Measurements from ENCODE around the gene DAAM2. TPM values are rescaled to one million over a fixed set of nuclear protein-coding genes. Genes with fewer than 3 reads are reported as not detected.
A peak's percentile ranks its signal among the peaks of the same experiment; 100 is the strongest.

Gene DAAM2
- total and polyA plus RNA-seq, 12 donors, result 6.0 to 25.9 (median 12.2) TPM

DNA sequence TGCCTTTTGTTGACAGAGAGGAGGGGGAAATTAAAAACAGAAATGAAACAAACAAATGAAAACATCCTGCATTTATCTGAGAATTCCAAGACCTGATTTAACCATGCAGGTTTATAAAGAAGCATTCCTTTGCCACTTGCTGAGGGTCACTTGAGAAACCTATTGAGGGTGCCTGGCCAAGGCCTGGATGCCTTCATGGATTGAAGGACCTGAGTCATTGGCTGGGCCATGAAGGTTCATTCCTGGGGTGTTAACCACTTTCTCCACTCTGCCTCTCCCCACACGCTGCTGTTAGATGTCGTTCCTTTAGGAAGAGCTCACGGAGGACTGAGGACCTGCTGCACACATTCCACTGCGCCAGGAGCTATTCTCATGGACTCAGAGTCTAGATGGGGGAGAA, 49.7 kb downstream of the DAAM2 start:
- Histone ChIP-seq H3K4me1 (peaks cover 0 to 45% (median 14%) of the 10 kb centered on the region in 9 donors), H3K27ac (no peak overlapping the region), H3K9me3 (no peaks in the 10 kb centered on the region), H3K4me3 (no peak overlapping the region), H3K36me3 (no peaks in the 10 kb centered on the region), H3K27me3 (no peaks in the 10 kb centered on the region)
- TF ChIP-seq, protein P1, sequence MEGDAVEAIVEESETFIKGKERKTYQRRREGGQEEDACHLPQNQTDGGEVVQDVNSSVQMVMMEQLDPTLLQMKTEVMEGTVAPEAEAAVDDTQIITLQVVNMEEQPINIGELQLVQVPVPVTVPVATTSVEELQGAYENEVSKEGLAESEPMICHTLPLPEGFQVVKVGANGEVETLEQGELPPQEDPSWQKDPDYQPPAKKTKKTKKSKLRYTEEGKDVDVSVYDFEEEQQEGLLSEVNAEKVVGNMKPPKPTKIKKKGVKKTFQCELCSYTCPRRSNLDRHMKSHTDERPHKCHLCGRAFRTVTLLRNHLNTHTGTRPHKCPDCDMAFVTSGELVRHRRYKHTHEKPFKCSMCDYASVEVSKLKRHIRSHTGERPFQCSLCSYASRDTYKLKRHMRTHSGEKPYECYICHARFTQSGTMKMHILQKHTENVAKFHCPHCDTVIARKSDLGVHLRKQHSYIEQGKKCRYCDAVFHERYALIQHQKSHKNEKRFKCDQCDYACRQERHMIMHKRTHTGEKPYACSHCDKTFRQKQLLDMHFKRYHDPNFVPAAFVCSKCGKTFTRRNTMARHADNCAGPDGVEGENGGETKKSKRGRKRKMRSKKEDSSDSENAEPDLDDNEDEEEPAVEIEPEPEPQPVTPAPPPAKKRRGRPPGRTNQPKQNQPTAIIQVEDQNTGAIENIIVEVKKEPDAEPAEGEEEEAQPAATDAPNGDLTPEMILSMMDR (IDR thresholded peaks at IDR 0.05), result no peak
- 85 to 95% methylated on average over 4 of the region's 4 CpGs for WGBS, 2 donors
- intact Hi-C loops (cut with DNase I), result no loop called here
- no peak for ATAC-seq
- DNase-seq, result no peak

DNA sequence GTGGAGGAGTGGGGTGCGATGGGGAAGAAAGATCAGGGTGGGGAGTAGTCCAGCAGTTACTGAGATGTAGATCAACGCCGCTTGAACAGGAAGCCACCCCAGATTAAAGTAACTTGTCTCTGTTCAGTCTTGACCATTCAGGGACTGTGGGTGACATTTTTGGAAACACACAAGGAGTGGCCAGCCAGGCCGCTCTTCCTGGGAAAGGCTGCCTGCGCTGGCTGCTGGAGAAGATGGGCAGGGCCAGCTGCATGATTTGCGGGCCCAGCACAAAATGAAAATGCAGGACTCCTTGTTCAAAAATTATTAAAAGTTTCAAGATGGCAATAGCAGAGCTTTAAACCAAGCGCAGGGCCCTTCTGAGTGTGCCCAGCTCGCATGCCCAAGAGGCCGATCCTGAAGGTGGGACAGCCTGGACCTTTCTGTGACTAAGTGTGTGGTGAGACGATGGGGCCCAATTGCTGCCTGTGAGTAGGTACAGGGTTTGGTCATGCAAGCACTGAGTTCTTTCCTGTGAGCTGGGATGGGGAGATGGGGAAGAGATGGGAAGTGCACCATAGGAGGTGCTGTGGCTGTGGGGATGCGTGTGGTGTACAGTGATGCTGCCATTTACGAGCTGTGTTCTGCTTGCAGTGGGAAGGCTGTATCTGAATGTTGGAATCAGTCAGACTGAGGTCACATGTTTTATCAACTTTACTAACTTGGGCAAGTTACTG, 51.3 kb downstream of the DAAM2 start:
- peak in 7 of 8 donors; percentile 33 to 54 (median 43) for ATAC-seq
- no peak for DNase-seq
- H3K27me3 ChIP-seq, result no peaks in the 10 kb centered on the region
- TF ChIP-seq, protein P1 (IDR thresholded peaks at IDR 0.05), result peak in 1 of 9 donors; percentile 20
- H3K9me3 ChIP-seq, result no peaks in the 10 kb centered on the region
- H3K4me1 ChIP-seq, result peaks cover 3 to 60% (median 28%) of the 10 kb centered on the region in 9 donors
- intact Hi-C loops (cut with DNase I), result no loop called here
- H3K4me3 ChIP-seq, result no peak overlapping the region
- no peaks in the 10 kb centered on the region for H3K36me3 ChIP-seq
- H3K27ac ChIP-seq, result peak overlapping the region in 4 of 10 donors; percentile 12 to 48 (median 36)
- WGBS, 2 donors, result 60 to 65% methylated on average over 12 of the region's 12 CpGs

DNA sequence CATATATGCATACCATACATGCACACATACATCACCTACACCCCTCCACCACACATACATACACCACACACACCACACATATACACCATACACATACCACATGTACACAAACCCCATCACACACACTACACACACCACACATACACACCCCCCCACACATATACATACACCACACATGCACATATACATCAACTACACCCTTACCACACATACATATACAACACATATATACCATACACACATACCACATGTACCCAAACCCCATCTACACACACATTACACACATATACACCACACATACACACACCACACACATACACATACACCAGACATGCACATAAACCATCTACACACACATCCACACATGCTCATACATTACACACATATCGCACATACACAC, 52.7 kb downstream of the DAAM2 start:
- ATAC-seq (no peak), DNase-seq (no peak)
- intact Hi-C loops (cut with DNase I), result no loop called here
- Histone ChIP-seq H3K4me3 (no peak overlapping the region), H3K9me3 (no peaks in the 10 kb centered on the region), H3K36me3 (no peaks in the 10 kb centered on the region), H3K27ac (no peak overlapping the region), H3K4me1 (peaks cover 3 to 65% (median 38%) of the 10 kb centered on the region in 9 donors), H3K27me3 (no peaks in the 10 kb centered on the region)
- WGBS, 2 donors, result 97 to 98% methylated on average over 1 of the region's 1 CpG
- TF ChIP-seq, protein P1 (IDR thresholded peaks at IDR 0.05), result no peak

DNA sequence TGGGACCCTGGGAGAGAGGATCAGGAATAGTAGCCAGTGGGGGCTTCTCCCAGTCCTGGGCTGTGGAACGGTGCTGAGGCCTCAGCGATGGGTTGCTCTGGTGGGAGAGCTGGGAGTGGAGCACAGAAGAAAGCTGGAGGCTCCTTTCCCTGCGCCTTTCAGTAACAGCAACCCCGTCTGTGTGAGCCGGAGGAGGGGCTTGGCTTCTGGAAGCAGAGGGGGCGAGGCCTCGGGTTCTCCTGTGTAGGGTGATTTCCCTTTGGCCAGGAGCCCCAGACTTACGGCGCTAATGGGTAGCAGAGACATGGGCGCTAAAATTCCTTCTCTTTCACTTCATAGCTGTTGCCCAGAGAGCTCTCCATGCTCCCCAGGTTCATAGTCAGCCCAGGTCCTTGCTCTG, 55.0 kb downstream of the DAAM2 start:
- 46 to 50% methylated on average over 10 of the region's 10 CpGs for WGBS, 2 donors
- H3K27me3 ChIP-seq, result no peaks in the 10 kb centered on the region
- H3K9me3 ChIP-seq, result no peaks in the 10 kb centered on the region
- intact Hi-C loops (cut with DNase I), result no loop called here
- peak overlapping the region in 3 of 10 donors; percentile 7 to 26 (median 11) for H3K4me3 ChIP-seq
- peak overlapping the region in 6 of 10 donors; percentile 10 to 55 (median 41) for H3K27ac ChIP-seq
- DNase-seq (peak; percentile 40 to 61), ATAC-seq (peak in 7 of 8 donors; percentile 23 to 66 (median 44))
- TF ChIP-seq, protein P1 (IDR thresholded peaks at IDR 0.05), result no peak
- peaks cover 6 to 79% (median 62%) of the 10 kb centered on the region in 9 donors for H3K4me1 ChIP-seq
- no peaks in the 10 kb centered on the region for H3K36me3 ChIP-seq
